ENCODE results near the gene MED14. TPM values are rescaled to one million over a fixed set of nuclear protein-coding genes. Genes with fewer than 3 reads are reported as not detected.

Gene MED14
- total RNA-seq, 1 donor from 2014 or later: 21.5 TPM

DNA sequence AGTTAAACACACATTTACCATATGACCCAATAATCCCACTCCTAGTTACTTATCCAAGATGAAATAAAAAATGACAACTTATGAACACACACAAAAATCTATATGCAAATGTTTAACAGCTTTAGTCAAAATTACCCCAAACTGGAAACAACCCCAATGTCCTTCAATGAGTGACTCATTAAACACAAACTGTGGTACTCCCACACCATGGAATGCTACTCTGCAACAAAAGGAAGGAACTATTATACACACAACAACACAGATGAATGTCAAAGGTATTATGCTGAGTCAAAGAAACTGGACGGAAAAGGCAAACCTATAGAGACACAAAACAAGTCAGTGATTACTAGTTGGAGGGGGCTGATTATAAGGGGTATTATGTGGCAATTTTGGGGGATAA is 40.5 kb downstream of the MED14 start:
- TF ChIP-seq, protein P1, sequence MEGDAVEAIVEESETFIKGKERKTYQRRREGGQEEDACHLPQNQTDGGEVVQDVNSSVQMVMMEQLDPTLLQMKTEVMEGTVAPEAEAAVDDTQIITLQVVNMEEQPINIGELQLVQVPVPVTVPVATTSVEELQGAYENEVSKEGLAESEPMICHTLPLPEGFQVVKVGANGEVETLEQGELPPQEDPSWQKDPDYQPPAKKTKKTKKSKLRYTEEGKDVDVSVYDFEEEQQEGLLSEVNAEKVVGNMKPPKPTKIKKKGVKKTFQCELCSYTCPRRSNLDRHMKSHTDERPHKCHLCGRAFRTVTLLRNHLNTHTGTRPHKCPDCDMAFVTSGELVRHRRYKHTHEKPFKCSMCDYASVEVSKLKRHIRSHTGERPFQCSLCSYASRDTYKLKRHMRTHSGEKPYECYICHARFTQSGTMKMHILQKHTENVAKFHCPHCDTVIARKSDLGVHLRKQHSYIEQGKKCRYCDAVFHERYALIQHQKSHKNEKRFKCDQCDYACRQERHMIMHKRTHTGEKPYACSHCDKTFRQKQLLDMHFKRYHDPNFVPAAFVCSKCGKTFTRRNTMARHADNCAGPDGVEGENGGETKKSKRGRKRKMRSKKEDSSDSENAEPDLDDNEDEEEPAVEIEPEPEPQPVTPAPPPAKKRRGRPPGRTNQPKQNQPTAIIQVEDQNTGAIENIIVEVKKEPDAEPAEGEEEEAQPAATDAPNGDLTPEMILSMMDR (conservative IDR thresholded peaks at IDR 0.05; ENCODE audit: low read depth, low read length): no peak
- no peak for DNase-seq (ENCODE audit: low read depth)
- no peak overlapping the region for H3K4me3 ChIP-seq (ENCODE audit: low read depth, low read length)

GRCh38 chrX:40688929-40689328 is 46.4 kb downstream of the MED14 start:
- TF ChIP-seq, protein P1 (conservative IDR thresholded peaks at IDR 0.05; ENCODE audit: low read depth, low read length): no peak
- no peak for DNase-seq (ENCODE audit: low read depth)

DNA sequence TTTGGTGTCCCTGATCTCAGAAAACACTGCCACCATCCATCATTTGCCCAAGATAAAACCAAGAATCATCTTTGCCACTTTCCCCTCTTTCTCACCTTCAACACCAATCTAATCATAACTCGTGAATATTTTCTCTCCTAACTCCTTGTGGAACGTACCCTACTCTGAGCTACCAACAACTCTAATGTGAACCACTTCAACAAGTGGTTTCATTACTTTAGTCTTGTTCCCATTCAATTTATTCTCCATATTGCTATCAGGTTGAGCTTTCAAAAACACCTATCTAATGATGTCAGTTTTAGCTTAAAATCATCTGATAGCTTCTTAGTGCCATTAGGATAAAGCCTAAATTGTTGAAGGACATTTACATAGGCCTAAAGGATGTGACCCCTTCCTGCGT is 48.2 kb downstream of the MED14 start:
- TF ChIP-seq, protein P1 (conservative IDR thresholded peaks at IDR 0.05; ENCODE audit: low read depth, low read length): no peak
- DNase-seq (ENCODE audit: low read depth): no peak
- no peak overlapping the region for H3K4me3 ChIP-seq (ENCODE audit: low read depth, low read length)

More at GRCh38 chrX:40688929-40689328, 46.4 kb downstream of the MED14 start:
- no peak overlapping the region for H3K4me3 ChIP-seq (ENCODE audit: low read depth, low read length)

DNA sequence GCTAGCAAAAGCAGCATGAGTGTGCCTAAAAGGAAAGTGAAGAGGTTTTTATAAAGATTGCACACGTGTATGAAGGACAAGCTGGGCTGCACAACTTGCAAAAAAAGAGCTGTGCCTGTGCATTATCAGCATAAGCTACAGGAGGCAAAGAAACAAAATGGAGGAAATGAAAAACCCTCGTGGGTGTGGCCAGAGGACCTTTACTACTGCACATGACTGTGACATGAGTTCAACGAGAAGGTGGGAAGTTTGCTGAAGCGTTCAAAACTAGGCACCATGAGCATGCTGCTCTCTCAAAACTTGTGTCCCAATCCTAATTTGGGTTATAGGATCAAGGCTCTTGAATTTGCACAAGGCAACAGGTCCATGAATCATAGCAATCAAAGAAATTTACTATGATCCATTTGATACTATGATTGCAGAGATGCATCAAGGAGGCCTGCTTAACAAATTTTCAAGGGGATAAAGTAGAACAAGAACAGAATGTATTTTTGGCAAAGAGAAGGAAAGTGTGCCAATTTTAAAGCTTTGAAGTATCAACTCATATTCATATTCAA is 49.9 kb downstream of the MED14 start:
- TF ChIP-seq, protein P1 (conservative IDR thresholded peaks at IDR 0.05; ENCODE audit: low read depth, low read length): no peak
- no peak overlapping the region for H3K4me3 ChIP-seq (ENCODE audit: low read depth, low read length)
- no peak for DNase-seq (ENCODE audit: low read depth)

- TF ChIP-seq, protein P1 (conservative IDR thresholded peaks at IDR 0.05; ENCODE audit: low read depth, low read length): no peak
These were observed 51.2 kb downstream of the MED14 start for GRCh38 chrX:40684092-40684491.

DNA sequence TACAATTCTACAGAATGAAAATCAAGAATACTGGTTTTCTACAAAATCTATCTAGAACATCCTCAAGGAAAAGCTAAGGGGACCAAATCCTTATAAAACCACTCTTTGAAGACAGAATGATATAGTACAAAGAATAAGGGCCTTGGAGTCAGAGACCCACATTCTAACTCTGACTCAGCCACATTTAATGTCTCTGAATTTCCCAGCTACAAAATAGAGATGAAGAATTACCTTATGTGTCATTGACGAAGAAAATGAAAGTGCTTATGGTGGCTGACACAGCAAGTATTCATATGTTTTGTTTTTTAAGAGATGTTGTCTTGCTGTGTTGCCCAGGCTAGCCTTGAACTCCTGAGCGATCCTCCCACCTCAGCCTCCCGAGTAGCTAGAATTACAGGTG is 52.1 kb downstream of the MED14 start:
- no peak overlapping the region for H3K4me3 ChIP-seq (ENCODE audit: low read depth, low read length)
- DNase-seq (ENCODE audit: low read depth): no peak
- TF ChIP-seq, protein P1 (conservative IDR thresholded peaks at IDR 0.05; ENCODE audit: low read depth, low read length): no peak

More at GRCh38 chrX:40684092-40684491, 51.2 kb downstream of the MED14 start:
- DNase-seq (ENCODE audit: low read depth): no peak
- H3K4me3 ChIP-seq (ENCODE audit: low read depth, low read length): no peak overlapping the region

GRCh38 chrX:40671126-40671525 is 64.2 kb downstream of the MED14 start:
- TF ChIP-seq, protein P1 (conservative IDR thresholded peaks at IDR 0.05; ENCODE audit: low read depth, low read length): peak; percentile 4

More at GRCh38 chrX:40671126-40671525, 64.2 kb downstream of the MED14 start:
- H3K4me3 ChIP-seq (ENCODE audit: low read depth, low read length): no peak overlapping the region
- DNase-seq (ENCODE audit: low read depth): no peak

All from epithelial cell of proximal tubule (primary cell).